H1 (cell line): Measurements from ENCODE around the gene BTBD7. TPM values are rescaled to one million over a fixed set of nuclear protein-coding genes. Genes with fewer than 3 reads are reported as not detected.

Experiments
- ASH2L ChIP-seq: fragments of 200-600, 300-600 bp; sonication (generic); IDR thresholded peaks from one replicate; pipeline ENCODE4 v1.7.1; 2017; ENCODE audit warnings: low read length
- CHD2 ChIP-seq: IDR thresholded peaks from 2 replicates; pipeline ENCODE4 v1.6.1; 2012; ENCODE audit warnings: low read length, improper control_type of control experiment
- EP300 ChIP-seq, 2 experiments: IDR thresholded peaks; 1 replicate in 1 of 2; 2 replicates in 1 of 2; pipeline ENCODE4 v1.6.1; 2011 to 2012; ENCODE audit warnings: low read depth in 2 of 2, low read length in 2 of 2, mild to moderate bottlenecking in 2 of 2, borderline replicate concordance in 1 of 2, inconsistent platforms in 1 of 2, moderate library complexity in 1 of 2
- GTF2F1 ChIP-seq: IDR thresholded peaks from 2 replicates; pipeline ENCODE4 v1.6.1; 2012; ENCODE audit warnings: low read depth, low read length, improper control_type of control experiment, borderline replicate concordance
- JUND ChIP-seq: IDR thresholded peaks from 2 replicates; pipeline ENCODE4 v1.6.1; 2011; ENCODE audit warnings: mild to moderate bottlenecking, improper control_type of control experiment, low read length
- NRF1 ChIP-seq: IDR thresholded peaks from 2 replicates; pipeline ENCODE4 v1.6.1; 2011; ENCODE audit warnings: mild to moderate bottlenecking, low read depth, low read length, improper control_type of control experiment
- polyA plus RNA-seq, 7 experiments: library from polyadenylated mRNA; depleted of rRNA in 3 of 7; stranded (reverse) in 5 of 7; unstranded in 2 of 7; fragments of >200 nt in 5 of 7; fragments of 200-250 nt in 2 of 7; gene quantifications; 1 replicate in 5 of 7; 2 replicates in 1 of 7; 4 replicates in 1 of 7; pipeline versions ENCODE4 v1.2.1 to v1.2.3, GENCODE V29; 2011 to 2013; ENCODE audit warnings: missing spikeins in 2 of 7, mixed read lengths in 2 of 7
- total RNA-seq: library from RNA; stranded (reverse); fragmentation: NEBNext Ultra II Directional; extraction: Animal tissue kit (Norgen Biotek cat#: 25700); gene quantifications from 2 replicates; pipeline ENCODE4 v1.2.1, GENCODE V29; 2021
- TF ChIP-seq, protein P1 (sequence below): fragments of 300-600 bp; sonication (generic); IDR thresholded peaks from 2 replicates; pipeline ENCODE4 v1.7.1; 2012; ENCODE audit warnings: low read length, moderate library complexity, mild to moderate bottlenecking, inconsistent platforms; ENCODE audit not compliant: insufficient replicate concordance
- TF ChIP-seq, protein P2 (sequence below): IDR thresholded peaks from 2 replicates; pipeline ENCODE4 v1.6.1; 2011; ENCODE audit warnings: low read length, improper control_type of control experiment

The BTBD7 gene
- total and polyA plus RNA-seq, 2 of the 8 experiments (the other 6 are each of a cell fraction or from before 2014, with no cell fraction given), result 12.1 to 46.1 TPM

DNA sequence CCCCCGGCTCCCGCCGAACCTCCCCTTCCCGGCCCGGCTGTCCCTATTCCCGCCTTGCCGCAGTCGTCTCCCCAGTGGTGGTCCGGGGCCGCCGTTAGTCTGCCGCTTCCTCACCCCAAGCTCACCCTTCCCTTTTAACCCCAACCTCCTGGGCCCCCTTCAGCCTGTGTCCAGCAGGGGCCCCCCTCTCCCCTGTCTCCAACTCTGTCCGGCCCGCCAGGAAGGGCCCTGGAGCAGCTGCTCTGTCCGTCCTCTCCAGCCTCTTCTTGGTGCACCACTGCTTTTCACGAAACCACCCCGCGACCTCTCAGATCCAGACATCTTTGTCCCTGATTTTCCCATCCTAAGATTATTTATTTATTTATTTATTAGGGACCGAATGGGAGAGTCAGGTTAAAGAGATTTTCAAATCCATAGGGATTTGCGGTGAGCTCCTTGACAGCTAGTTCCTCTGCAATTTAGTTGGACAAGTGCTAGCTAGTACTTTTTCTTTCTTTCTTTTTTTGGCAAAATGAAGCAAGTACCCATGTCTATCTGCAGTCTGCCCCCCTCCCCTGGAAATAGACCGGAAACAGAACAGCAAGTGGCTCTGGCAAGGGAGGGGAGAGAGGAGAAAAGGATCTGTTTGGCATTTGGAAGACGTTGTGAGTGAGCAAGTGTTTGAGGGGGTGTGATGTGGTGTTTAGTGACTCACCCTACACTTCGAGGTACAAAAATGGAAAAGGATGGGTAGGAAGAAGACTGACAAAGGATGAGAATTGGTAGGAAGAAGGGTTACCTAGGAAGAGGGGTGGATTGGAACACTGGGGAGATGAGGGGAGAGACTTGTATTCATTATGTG is 125.1 kb downstream of the BTBD7 start (continued):
- TF ChIP-seq, protein P1, sequence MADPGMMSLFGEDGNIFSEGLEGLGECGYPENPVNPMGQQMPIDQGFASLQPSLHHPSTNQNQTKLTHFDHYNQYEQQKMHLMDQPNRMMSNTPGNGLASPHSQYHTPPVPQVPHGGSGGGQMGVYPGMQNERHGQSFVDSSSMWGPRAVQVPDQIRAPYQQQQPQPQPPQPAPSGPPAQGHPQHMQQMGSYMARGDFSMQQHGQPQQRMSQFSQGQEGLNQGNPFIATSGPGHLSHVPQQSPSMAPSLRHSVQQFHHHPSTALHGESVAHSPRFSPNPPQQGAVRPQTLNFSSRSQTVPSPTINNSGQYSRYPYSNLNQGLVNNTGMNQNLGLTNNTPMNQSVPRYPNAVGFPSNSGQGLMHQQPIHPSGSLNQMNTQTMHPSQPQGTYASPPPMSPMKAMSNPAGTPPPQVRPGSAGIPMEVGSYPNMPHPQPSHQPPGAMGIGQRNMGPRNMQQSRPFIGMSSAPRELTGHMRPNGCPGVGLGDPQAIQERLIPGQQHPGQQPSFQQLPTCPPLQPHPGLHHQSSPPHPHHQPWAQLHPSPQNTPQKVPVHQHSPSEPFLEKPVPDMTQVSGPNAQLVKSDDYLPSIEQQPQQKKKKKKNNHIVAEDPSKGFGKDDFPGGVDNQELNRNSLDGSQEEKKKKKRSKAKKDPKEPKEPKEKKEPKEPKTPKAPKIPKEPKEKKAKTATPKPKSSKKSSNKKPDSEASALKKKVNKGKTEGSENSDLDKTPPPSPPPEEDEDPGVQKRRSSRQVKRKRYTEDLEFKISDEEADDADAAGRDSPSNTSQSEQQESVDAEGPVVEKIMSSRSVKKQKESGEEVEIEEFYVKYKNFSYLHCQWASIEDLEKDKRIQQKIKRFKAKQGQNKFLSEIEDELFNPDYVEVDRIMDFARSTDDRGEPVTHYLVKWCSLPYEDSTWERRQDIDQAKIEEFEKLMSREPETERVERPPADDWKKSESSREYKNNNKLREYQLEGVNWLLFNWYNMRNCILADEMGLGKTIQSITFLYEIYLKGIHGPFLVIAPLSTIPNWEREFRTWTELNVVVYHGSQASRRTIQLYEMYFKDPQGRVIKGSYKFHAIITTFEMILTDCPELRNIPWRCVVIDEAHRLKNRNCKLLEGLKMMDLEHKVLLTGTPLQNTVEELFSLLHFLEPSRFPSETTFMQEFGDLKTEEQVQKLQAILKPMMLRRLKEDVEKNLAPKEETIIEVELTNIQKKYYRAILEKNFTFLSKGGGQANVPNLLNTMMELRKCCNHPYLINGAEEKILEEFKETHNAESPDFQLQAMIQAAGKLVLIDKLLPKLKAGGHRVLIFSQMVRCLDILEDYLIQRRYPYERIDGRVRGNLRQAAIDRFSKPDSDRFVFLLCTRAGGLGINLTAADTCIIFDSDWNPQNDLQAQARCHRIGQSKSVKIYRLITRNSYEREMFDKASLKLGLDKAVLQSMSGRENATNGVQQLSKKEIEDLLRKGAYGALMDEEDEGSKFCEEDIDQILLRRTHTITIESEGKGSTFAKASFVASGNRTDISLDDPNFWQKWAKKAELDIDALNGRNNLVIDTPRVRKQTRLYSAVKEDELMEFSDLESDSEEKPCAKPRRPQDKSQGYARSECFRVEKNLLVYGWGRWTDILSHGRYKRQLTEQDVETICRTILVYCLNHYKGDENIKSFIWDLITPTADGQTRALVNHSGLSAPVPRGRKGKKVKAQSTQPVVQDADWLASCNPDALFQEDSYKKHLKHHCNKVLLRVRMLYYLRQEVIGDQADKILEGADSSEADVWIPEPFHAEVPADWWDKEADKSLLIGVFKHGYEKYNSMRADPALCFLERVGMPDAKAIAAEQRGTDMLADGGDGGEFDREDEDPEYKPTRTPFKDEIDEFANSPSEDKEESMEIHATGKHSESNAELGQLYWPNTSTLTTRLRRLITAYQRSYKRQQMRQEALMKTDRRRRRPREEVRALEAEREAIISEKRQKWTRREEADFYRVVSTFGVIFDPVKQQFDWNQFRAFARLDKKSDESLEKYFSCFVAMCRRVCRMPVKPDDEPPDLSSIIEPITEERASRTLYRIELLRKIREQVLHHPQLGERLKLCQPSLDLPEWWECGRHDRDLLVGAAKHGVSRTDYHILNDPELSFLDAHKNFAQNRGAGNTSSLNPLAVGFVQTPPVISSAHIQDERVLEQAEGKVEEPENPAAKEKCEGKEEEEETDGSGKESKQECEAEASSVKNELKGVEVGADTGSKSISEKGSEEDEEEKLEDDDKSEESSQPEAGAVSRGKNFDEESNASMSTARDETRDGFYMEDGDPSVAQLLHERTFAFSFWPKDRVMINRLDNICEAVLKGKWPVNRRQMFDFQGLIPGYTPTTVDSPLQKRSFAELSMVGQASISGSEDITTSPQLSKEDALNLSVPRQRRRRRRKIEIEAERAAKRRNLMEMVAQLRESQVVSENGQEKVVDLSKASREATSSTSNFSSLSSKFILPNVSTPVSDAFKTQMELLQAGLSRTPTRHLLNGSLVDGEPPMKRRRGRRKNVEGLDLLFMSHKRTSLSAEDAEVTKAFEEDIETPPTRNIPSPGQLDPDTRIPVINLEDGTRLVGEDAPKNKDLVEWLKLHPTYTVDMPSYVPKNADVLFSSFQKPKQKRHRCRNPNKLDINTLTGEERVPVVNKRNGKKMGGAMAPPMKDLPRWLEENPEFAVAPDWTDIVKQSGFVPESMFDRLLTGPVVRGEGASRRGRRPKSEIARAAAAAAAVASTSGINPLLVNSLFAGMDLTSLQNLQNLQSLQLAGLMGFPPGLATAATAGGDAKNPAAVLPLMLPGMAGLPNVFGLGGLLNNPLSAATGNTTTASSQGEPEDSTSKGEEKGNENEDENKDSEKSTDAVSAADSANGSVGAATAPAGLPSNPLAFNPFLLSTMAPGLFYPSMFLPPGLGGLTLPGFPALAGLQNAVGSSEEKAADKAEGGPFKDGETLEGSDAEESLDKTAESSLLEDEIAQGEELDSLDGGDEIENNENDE, result no peak
- TF ChIP-seq, protein P2, sequence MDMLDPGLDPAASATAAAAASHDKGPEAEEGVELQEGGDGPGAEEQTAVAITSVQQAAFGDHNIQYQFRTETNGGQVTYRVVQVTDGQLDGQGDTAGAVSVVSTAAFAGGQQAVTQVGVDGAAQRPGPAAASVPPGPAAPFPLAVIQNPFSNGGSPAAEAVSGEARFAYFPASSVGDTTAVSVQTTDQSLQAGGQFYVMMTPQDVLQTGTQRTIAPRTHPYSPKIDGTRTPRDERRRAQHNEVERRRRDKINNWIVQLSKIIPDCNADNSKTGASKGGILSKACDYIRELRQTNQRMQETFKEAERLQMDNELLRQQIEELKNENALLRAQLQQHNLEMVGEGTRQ, result no peak
- TF ChIP-seq CHD2, result no peak
- no peak for TF ChIP-seq NRF1
- TF ChIP-seq JUND, result no peak
- TF ChIP-seq EP300 (IDR thresholded peaks at IDR 0.05; ENCODE audit: borderline replicate concordance in 1 of 2, low read depth in 2 of 2, low read length in 2 of 2), result no peak
- peak; percentile 13 for TF ChIP-seq ASH2L
- no peak for TF ChIP-seq GTF2F1
